Fibroblast of skin of right quadriceps (primary cell): ENCODE data around the gene TMOD1.
A peak's percentile ranks its signal among the peaks of the same experiment; 100 is the strongest.

Experiments
- DNase-seq: peaks from one replicate; pipeline ENCODE4 v3.0.0-alpha.2; 2013

TMOD1 gene

DNA sequence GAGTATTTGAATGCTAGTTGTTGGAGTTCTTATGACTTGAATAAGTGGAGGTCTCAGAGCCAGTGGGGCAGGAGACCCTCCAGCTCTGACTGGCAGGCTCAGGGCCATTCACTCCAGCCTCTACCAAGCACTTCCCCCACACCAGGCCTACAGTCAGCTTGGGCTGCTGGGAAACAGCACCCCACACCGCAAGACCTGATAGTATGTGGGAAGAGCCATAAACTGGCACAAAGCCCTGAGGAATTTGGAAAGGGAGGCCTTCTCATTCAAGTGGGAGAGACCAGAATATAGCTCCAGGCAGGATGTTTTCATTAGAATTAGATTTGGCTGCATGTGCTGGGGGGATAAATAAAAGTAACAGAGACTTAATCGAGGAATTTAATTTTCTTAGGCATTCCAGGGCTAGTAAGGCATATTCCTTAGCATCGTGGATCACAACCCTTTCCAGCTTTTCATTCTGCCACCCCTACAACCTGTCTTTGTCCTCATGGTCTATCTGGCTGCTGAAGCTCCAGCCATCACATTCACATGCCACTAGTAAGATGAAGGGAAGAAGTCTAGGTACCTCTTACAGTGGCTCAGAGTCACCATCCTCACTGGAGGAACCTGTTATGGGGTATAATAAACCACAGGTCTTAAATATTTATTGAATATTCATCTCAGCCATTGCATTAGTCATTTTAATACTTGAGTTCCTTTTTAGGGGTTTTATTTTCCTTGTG is 47.5 kb downstream of the TMOD1 start:
- DNase-seq: no peak

DNA sequence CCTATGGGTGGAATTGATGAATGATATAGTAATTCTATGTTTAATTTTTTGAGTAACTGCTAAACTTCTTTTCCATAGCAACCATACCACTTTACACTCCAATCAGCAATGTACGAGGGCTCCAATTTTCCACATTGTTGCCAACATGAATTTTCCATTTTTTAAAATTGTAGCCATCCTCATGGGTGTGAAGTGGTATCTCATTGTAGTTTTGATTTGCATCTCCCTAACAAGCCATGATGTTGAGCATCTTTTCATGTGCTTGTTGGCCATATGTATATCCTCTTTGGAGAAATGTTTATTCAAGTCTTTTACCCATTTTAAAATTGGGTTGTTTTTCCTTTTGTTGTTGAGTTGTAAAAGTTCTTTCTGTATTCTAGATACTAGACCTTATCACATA is 48.9 kb downstream of the TMOD1 start:
- no peak for DNase-seq

DNA sequence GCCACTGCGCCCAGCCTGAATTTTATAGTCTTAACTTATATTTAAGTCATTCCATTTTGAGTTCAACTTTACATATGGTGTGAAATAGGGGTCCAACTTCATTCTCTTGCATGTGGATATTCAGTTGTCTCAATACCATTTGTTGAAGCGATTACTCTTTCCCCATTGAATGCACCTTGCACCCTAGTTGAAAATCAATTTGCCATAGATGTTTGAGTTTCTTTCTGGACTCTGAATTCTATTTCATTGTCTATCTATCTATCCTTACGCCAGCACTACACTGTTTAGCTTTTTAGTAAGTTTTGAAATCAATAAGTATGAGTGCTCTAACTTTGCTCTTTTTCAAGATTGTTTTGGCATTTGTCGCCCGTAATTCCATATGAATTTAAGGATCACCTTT is 49.8 kb downstream of the TMOD1 start:
- DNase-seq: no peak

DNA sequence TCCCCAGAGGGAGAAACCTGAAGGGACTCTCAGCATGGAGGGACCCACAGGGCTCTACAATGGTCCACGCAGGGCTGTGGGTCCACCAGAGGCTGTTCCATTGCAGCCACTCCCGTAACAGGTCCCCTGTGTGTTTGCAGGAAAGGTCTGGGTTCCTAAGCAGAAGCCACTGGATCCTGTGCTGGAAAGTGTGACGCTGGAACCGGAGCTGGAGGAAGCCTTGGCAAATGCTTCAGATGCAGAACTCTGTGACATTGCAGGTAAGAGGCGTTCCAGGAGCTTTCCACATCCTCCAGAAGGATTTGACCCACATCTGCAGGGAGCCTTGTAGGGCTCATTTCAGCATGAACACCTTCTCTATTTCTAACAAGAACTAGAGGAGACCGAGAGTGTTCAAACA is 51.7 kb downstream of the TMOD1 start:
- DNase-seq: no peak

GRCh38 chr9:97553841-97554240 is 52.4 kb downstream of the TMOD1 start:
- DNase-seq: no peak

GRCh38 chr9:97554566-97555075 is 53.2 kb downstream of the TMOD1 start:
- DNase-seq: no peak

GRCh38 chr9:97555164-97555563 is 53.7 kb downstream of the TMOD1 start:
- peak; percentile 7 for DNase-seq

GRCh38 chr9:97556036-97556720 is 54.7 kb downstream of the TMOD1 start:
- no peak for DNase-seq

DNA sequence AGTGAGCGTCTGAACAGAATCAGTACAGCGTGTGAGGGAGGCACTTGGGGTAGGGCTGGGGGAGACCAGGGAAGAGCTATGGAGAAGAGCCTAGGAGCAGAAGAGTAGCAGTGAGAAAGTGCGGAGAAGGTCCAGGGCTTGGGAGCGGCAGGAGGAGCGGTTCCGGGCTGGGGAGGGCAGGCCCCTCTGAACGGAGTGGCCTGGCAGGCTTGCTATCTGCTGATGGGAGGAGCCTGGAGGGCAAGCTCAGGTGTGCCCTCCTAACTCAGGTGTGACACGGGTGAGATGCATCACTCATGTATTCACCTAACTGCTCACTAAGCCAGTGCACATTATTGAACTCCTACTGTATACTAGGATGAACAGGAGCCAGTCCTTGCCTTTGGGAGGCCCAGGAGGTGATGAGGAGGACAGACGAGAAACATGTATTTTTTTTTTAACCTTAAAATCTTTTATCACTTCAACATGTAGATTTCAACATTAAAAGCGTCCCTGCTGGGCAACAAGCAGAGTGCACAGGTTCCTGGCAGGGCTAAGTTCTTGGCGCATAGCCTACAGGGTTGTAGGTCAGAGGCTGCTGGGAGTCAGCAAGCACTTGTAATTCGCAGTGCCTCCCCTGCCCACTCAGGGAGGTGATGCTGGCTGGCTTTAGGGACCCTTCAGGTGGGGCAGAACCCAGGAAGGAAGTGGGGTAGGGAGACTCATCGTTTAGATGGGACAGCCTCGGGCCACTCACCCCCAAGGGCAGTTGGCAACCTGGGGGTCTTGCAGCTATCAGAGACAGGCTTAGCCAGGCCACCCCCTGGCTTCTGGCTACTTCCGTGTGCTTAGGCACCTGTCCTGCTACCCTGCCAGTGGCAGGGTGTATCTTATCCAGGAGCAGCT is 55.5 kb downstream of the TMOD1 start:
- DNase-seq: no peak

DNA sequence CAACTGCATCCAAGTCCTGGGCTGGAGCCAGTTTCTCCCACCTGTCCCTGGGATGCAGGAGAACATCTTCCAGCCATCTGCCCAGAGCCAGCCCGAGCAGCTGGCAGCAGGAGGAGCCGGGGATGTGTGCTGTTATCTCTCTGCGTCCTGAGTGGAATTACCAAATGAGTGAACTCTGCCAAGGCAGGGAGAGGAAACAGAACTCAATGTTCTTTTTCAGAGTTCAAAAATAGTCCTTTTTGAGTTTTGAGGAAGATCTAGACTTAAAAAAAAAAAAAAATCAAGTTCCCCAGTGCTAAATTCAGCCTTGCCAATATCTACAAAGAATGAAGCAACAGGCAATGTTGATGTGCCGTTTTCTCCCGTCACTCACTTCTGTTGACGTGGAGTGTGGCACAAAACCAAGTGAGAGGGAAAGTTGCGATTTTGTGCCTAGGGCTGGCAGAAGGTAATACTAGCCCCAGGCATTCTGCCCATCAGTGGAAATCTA is 56.2 kb downstream of the TMOD1 start:
- no peak for DNase-seq

- no peak for DNase-seq
Measured at GRCh38 chr9:97558701-97559101, 57.2 kb downstream of the TMOD1 start.

DNA sequence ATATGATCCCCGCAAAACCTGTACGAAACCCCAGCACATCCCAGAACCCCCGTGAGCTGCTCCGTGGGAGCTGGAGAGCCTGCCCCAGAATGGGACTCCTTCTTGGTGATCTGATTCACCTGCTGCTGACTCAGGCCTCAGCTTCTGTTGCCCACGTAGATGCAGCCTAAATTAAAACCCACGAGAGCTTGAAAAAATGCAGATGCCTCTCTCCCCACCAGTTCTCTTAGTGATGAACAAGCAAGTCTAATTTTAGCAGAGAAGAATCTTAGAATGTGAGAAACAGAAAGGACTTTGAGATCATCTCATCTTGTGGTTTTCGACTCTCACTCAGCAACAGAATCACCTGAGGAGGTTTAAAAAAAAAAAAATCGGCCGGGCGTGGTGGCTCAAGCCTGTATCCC is 57.6 kb downstream of the TMOD1 start:
- DNase-seq: no peak

GRCh38 chr9:97560154-97560553 is 58.7 kb downstream of the TMOD1 start:
- DNase-seq: no peak

DNA sequence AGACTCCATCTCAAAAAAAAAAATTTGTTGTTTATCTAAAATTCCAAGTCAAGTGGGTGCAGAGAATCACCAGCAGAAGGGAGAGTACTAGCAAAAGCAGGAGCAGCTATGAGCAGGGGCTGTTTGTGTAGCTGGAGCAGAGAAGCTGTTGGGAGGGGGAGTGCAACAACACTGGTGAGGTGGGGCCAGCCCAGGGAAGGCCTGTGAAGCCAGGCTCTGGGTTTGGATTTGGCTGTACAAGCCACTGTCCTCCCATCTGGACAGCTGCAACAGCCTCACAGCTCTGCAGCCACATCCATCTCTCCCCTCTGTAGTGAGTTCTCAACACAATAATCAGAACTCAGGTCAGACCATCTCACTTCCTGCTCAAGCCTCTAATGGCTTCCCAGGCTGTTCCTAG is 59.4 kb downstream of the TMOD1 start:
- DNase-seq: no peak

GRCh38 chr9:97561501-97561900 is 60.0 kb downstream of the TMOD1 start:
- DNase-seq: no peak

DNA sequence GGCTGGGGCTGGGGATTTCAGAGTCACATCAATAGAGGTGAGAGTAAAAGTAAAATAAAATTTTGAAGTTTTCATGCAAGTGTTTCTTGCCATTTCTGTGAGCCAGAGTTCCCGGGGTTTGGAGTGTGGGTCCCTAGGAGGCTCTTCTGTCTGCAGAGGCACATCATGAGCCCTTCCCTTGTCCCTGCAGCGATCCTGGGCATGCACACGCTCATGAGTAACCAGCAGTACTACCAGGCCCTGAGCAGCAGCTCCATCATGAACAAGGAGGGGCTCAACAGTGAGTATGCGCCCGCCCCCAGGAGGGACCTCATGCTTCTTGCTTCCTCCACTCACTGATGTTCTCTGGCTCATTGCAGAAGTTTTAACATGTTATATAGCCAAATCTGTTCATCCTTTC is 61.1 kb downstream of the TMOD1 start:
- no peak for DNase-seq

GRCh38 chr9:97563458-97564135 is 62.1 kb downstream of the TMOD1 start:
- no peak for DNase-seq

DNA sequence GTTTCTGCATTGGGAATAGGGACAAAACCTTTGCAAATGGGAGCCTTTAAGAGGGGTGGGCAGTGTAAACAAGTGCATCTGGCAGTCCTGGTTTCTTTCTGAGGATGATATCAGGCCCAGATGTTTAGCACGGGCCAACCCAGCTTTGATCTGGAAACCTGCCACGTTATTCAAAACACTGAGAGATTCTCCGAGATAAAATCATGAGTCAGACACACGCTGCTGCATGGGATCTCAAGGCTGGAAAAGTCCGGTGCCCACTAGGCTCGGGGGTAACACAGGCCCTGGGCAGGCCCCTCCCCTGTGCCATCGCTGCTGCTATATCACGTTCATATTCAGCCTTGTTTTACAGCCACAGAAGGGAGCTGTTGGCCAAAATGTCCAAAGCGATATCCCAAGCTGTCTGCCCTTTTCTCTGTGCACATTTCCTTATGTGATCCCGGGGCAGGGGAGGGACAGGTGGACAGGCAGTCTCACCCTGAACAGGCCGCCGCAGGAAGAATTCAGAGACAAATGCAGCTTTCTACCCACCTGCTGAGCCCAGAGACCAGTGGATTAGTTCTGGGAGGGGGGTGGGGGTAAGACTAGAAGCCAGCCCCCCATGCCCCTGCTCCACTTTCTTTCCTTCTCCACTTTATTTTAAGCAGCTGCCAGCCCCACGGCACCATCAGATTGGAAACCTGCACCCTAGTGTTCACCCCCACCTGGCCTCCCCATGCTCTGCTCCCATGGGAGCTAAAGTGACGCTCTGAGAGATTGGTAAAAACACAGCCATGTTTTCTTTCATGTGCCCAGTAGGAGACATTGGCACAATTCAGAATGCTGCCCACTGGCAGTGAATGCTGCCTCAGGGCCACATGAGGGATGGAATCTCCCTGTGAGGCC is 63.1 kb downstream of the TMOD1 start:
- DNase-seq: peak; percentile 31

GRCh38 chr9:97565262-97565661 is 63.8 kb downstream of the TMOD1 start:
- no peak for DNase-seq

GRCh38 chr9:97567182-97567893 is 65.9 kb downstream of the TMOD1 start:
- no peak for DNase-seq

DNA sequence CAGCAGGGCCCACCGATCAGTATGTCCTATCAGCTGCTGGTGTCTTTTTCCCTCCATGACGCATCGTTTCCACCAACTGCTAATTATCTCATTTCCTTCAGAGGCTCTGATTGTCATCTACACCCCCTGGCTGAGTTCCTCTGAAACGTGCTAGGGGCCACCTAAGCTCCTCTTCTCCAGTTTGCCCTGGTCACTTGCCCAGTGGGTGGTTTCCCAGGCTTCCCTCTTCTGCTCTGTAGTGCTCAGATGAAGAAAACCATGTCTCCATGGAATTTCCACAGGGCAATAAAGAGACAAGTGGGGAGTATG is 66.4 kb downstream of the TMOD1 start:
- DNase-seq: no peak
